ENCODE measurements around the gene ACY1. TPM values are rescaled to one million over a fixed set of nuclear protein-coding genes. Genes with fewer than 3 reads are reported as not detected.

The ACY1 gene
- total RNA-seq, 3 donors from 2014 or later = 40.0 to 49.2 (median 46.4) TPM

DNA sequence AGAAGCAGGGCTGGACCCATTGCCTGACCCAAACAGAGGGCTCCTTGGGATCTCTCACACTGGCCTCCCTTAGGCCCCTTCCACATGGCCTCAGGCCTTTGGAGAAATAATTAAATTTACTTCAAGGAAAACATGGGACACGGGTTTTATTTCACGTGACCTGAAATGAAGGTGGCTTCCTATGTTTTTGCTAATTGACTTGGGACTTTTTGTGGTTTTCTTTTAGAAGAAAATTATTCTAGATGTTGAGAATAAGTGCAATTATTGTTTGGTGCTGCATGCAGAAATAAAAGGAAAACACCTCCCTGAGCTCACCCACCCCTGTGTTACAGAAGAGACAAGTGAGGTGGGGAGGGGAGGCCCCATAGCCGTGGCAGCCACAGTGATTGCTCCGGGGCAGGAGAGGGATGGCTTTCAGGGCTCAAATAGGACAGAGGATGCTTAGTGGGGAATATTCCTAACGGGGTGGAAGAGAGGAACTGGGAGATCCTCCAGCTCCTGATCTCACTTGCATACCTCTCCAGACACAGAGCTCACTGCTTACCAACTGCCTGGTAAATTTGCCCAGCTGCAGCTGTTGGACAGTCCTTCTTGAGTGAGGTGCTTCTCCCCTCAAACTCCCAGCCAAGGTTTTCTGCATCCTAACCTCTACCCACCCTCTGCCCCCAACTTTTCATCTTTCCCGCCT lies 41.6 kb downstream of the ACY1 start:
- no peaks in the 10 kb centered on the region for H3K36me3 ChIP-seq
- no peak overlapping the region for H3K27ac ChIP-seq
- no peaks in the 10 kb centered on the region for H3K4me1 ChIP-seq
- H3K4me3 ChIP-seq = no peak overlapping the region
- intact Hi-C loops (cut with DNase I; ENCODE audit: low total_unique reads) = no loop called here
- H3K9me3 ChIP-seq = no peaks in the 10 kb centered on the region
- no peaks in the 10 kb centered on the region for H3K27me3 ChIP-seq
- DNase-seq (ENCODE audit: low spot score in 2 of 2) = no peak
- TF ChIP-seq, protein P1, sequence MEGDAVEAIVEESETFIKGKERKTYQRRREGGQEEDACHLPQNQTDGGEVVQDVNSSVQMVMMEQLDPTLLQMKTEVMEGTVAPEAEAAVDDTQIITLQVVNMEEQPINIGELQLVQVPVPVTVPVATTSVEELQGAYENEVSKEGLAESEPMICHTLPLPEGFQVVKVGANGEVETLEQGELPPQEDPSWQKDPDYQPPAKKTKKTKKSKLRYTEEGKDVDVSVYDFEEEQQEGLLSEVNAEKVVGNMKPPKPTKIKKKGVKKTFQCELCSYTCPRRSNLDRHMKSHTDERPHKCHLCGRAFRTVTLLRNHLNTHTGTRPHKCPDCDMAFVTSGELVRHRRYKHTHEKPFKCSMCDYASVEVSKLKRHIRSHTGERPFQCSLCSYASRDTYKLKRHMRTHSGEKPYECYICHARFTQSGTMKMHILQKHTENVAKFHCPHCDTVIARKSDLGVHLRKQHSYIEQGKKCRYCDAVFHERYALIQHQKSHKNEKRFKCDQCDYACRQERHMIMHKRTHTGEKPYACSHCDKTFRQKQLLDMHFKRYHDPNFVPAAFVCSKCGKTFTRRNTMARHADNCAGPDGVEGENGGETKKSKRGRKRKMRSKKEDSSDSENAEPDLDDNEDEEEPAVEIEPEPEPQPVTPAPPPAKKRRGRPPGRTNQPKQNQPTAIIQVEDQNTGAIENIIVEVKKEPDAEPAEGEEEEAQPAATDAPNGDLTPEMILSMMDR (IDR thresholded peaks at IDR 0.05) = no peak
- TF ChIP-seq POLR2A (IDR thresholded peaks at IDR 0.05) = no peak
- TF ChIP-seq POLR2AphosphoS5 (IDR thresholded peaks at IDR 0.05) = no peak

DNA sequence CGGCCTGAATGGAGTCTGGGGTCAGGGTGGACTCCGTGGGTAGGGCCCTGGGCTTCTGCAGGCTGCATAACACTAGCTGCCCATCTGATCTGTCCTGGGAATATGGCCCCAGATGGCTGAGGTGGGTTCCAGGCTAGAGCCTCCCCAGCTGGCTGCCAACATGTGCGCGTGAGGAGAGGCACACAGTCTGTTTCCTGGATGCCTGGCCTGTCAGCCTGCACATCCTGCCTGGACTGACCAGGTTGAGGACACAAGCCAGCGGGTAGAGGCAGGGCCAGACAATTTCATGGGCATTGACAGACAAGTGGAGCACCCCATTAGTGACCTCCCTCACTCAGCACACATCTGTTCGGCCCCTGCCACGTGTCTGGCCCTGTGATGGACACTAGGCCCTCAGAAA lies 42.1 kb downstream of the ACY1 start:
- DNase-seq (ENCODE audit: low spot score in 2 of 2) = no peak
- Histone ChIP-seq H3K27ac (no peak overlapping the region), H3K27me3 (no peaks in the 10 kb centered on the region), H3K4me1 (no peaks in the 10 kb centered on the region), H3K4me3 (no peak overlapping the region), H3K36me3 (no peaks in the 10 kb centered on the region), H3K9me3 (no peaks in the 10 kb centered on the region)
- TF ChIP-seq POLR2A (IDR thresholded peaks at IDR 0.05) (no peak), POLR2AphosphoS5 (IDR thresholded peaks at IDR 0.05) (no peak)
- TF ChIP-seq, protein P1 (IDR thresholded peaks at IDR 0.05) = no peak
- intact Hi-C loops (cut with DNase I; ENCODE audit: low total_unique reads) = no loop called here

DNA sequence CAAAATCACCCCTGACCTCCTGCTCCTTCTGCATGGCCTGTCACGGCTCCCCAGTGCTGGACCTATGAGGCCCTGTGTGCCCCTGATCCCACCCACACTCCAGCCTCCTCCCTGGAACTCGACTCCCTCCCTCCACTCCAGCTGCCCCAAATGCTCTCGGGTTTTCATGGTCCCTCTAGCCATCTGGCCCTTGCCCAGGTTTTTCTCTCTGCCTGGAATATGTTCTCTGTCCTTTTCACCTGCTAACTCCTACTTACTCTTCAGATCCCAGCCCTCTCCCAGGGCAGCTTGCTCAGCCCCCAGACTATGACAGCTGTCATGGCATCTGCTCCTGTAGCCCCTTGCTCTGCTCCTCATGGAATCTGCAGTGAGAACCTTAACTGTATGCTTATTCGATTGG lies 42.7 kb downstream of the ACY1 start:
- Histone ChIP-seq H3K36me3 (no peaks in the 10 kb centered on the region), H3K27ac (no peak overlapping the region), H3K9me3 (no peaks in the 10 kb centered on the region), H3K4me3 (no peak overlapping the region), H3K4me1 (no peaks in the 10 kb centered on the region), H3K27me3 (no peaks in the 10 kb centered on the region)
- TF ChIP-seq POLR2AphosphoS5 (IDR thresholded peaks at IDR 0.05) = no peak
- TF ChIP-seq, protein P1 (IDR thresholded peaks at IDR 0.05) = no peak
- no peak for TF ChIP-seq POLR2A (IDR thresholded peaks at IDR 0.05)
- DNase-seq (ENCODE audit: low spot score in 2 of 2) = no peak
- intact Hi-C loops (cut with DNase I; ENCODE audit: low total_unique reads) = no loop called here

DNA sequence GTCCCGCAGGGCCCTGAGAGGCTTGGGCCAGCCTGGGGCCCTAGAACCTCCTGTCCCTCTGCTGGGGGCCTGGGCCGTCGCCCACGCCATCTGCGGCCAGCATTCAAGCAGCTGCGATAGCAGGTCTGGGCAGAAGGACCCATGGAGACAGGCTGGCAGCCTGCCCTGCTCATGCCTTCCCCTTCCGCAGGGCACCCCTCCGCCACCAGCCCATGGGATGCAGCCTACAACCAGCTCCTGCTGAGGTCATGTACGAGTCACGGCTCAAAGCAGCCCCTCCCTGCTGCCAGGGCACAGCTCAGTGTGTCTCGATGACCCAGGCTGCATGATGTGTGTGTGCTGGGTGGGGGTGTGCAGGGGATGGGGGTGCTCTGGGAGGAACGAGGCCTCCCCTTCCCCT lies 45.2 kb downstream of the ACY1 start:
- intact Hi-C loops (cut with DNase I; ENCODE audit: low total_unique reads) = no loop called here
- H3K9me3 ChIP-seq = no peaks in the 10 kb centered on the region
- DNase-seq (ENCODE audit: low spot score in 2 of 2) = no peak
- no peaks in the 10 kb centered on the region for H3K36me3 ChIP-seq
- no peaks in the 10 kb centered on the region for H3K4me1 ChIP-seq
- no peak overlapping the region for H3K4me3 ChIP-seq
- no peak for TF ChIP-seq POLR2AphosphoS5 (IDR thresholded peaks at IDR 0.05)
- no peak for TF ChIP-seq POLR2A (IDR thresholded peaks at IDR 0.05)
- TF ChIP-seq, protein P1 (IDR thresholded peaks at IDR 0.05) = no peak
- H3K27ac ChIP-seq = no peak overlapping the region
- no peaks in the 10 kb centered on the region for H3K27me3 ChIP-seq

DNA sequence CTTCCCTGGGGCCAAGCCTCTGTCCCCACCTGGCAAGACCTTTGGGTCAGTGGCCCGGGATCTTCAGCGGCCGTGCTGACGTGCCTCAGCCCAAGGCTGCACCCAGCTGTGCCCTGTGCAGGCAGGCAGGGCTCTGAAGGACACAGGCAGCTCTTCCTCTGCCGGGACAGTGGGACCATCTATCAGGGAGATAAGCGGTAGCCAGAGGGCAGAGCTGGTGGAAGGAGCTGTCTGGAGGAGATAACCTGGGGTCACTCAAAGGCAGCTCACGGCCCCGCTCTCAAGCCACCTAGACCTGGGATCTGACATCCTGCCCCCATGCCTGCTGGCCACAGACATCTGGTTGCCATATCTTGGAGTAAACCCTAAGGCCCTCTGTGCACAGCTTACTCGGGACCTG lies 45.7 kb downstream of the ACY1 start:
- no peak overlapping the region for H3K27ac ChIP-seq
- TF ChIP-seq POLR2AphosphoS5 (IDR thresholded peaks at IDR 0.05) = no peak
- TF ChIP-seq, protein P1 (IDR thresholded peaks at IDR 0.05) = no peak
- TF ChIP-seq POLR2A (IDR thresholded peaks at IDR 0.05) = no peak
- H3K9me3 ChIP-seq = no peaks in the 10 kb centered on the region
- no peaks in the 10 kb centered on the region for H3K4me1 ChIP-seq
- DNase-seq (ENCODE audit: low spot score in 2 of 2) = no peak
- intact Hi-C loops (cut with DNase I; ENCODE audit: low total_unique reads) = no loop called here
- H3K27me3 ChIP-seq = no peaks in the 10 kb centered on the region
- H3K36me3 ChIP-seq = no peaks in the 10 kb centered on the region
- no peak overlapping the region for H3K4me3 ChIP-seq

All from breast epithelium (tissue), 4 donors.